Bronchial epithelial cell (primary cell): ENCODE measurements around the gene TEKT2. TPM values are rescaled to one million over a fixed set of nuclear protein-coding genes. Genes with fewer than 3 reads are reported as not detected.
A peak's percentile ranks its signal among the peaks of the same experiment; 100 is the strongest.

Experiments
- DNase-seq: peaks from one replicate; pipeline ENCODE4 v3.0.0-alpha.2; 2010; ENCODE audit warnings: low read depth
- FAIRE-seq: peaks from 2 replicates; lab custom pipeline; 2011; peaks lifted over from hg19 to GRCh38; lab: Jason Lieb, UNC
- H3K27me3 ChIP-seq: 2 replicates; pipeline ENCODE4 v1.5.1; 2011; ENCODE audit warnings: low read length; ENCODE audit not compliant: control insufficient read depth, insufficient read depth
- H3K36me3 ChIP-seq: 2 replicates; pipeline ENCODE4 v1.5.1; 2011; ENCODE audit warnings: low read length; ENCODE audit not compliant: control insufficient read depth, insufficient read depth
- H3K4me3 ChIP-seq: 2 replicates; pipeline ENCODE4 v1.5.1; 2011; ENCODE audit warnings: mild to moderate bottlenecking, low read depth, low read length, control low read depth
- CTCF ChIP-seq: IDR thresholded peaks from 2 replicates; pipeline ENCODE4 v1.5.1; 2011; ENCODE audit warnings: mild to moderate bottlenecking, moderate library complexity, low read length, control low read depth, inconsistent platforms; ENCODE audit not compliant: insufficient read depth, severe bottlenecking
- total RNA-seq: library from RNA; depleted of rRNA; stranded (reverse); fragments of >200 nt; gene quantifications from 2 replicates; pipeline ENCODE4 v1.2.1, GENCODE V29; 2014

The TEKT2 gene
- total RNA-seq, 1 donor from 2014 or later, result under 0.01 TPM

DNA sequence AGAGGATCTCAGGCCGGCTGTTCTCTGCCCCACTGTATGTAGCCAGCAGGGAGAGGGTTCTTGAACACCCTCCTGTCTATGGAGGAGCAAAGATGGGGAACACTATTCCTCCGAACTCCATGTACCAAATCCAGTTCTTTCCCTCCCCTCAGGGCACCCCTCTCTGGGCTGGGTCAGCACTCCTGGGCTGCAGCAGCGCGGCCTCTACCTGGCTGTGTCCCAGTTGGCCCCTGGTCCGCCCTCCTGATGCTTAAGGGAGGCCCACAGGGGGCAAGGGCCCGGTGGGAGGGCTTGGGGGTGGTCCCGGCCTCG lies 4.3 kb downstream of the TEKT2 start:
- DNase-seq (no peak), FAIRE-seq (no peak)
- H3K4me3 ChIP-seq, result peak overlapping the region; percentile 93
- H3K36me3 ChIP-seq, result peaks cover 19% of the 10 kb centered on the region
- no peak for TF ChIP-seq CTCF
- no peaks in the 10 kb centered on the region for H3K27me3 ChIP-seq

DNA sequence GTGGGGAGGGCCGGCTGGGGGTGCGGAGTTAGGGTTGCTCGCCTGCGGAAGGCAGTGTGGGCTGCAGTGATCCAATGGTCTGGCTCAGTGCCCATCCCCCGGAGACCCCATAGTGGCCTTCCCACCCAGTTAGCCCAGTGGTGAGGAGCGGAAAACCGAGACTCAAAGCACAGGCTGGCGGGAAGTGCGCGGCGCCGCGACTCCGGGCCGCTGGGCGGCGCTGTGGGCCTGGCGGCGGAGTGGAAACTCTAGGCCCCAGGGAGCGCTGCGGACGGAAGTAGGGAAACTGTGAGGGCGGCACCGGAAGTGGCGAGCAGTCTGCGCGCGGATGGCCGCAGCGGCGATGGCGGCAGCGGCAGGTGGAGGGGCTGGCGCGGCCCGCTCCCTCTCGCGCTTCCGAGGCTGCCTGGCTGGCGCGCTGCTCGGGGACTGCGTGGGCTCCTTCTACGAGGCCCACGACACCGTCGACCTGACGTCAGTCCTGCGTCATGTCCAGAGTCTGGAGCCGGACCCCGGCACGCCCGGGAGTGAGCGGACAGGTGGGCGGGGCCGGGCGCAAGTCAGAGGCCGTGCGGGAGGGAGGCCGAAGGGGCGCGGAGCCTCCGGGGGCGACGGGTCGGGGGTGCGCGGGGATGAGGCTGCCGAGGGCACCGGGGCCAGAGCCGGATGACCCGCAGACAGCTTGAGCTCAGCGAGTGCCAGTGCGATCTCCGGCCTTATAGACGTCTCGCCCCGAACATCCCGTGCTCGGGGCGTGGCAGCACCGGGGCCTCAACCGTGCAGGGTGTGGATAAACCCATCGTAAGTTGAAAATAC lies 4.9 kb downstream of the TEKT2 start, which contains the start of gene ADPRS:
TSS of gene ADPRS (plus strand) at position 316 of the 816 bp plus-strand sequence. CDS start at position 329, 13 bp downstream.
- TF ChIP-seq CTCF, result peak; percentile 100
- Histone ChIP-seq H3K4me3 (peak within 1 kb of the TSS; percentile 93), H3K27me3 (no peaks in the 10 kb centered on the region), H3K36me3 (peaks cover 24% of the 10 kb centered on the region)
- FAIRE-seq (no peak), DNase-seq (peak; percentile 64)

- H3K36me3 ChIP-seq, result peaks cover 30% of the 10 kb centered on the region
- H3K27me3 ChIP-seq, result no peaks in the 10 kb centered on the region
- DNase-seq, result no peak
- no peak for TF ChIP-seq CTCF
- peak overlapping the region; percentile 93 for H3K4me3 ChIP-seq
- FAIRE-seq, result peak; percentile 36
Measured at GRCh38 chr1:36089393-36090121, 5.7 kb downstream of the TEKT2 start.

GRCh38 chr1:36091141-36091540 lies 7.2 kb downstream of the TEKT2 start:
- Histone ChIP-seq H3K27me3 (no peaks in the 10 kb centered on the region), H3K4me3 (no peak overlapping the region), H3K36me3 (peaks cover 34% of the 10 kb centered on the region)
- no peak for FAIRE-seq
- TF ChIP-seq CTCF, result no peak
- no peak for DNase-seq

DNA sequence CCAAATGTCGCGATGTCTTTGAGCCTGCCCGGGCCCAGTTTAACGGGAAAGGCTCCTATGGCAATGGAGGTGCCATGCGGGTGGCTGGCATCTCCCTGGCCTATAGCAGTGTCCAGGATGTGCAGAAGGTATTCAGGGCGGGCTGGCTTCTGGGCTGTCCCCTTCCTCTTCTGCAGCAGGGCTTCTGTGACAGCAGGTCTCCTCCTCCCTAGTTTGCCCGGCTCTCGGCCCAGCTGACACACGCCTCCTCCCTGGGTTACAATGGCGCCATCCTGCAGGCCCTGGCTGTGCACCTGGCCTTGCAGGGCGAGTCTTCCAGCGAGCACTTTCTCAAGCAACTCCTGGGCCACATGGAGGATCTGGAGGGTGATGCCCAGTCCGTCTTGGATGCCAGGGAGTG lies 7.8 kb downstream of the TEKT2 start:
- peaks cover 34% of the 10 kb centered on the region for H3K36me3 ChIP-seq
- DNase-seq, result no peak

More for the DNA sequence above, 7.8 kb downstream of the TEKT2 start:
- TF ChIP-seq CTCF, result no peak
- no peak for FAIRE-seq
- H3K4me3 ChIP-seq, result no peak overlapping the region
- H3K27me3 ChIP-seq, result no peaks in the 10 kb centered on the region
